ENCODE measurements around the gene PON3.

DNA sequence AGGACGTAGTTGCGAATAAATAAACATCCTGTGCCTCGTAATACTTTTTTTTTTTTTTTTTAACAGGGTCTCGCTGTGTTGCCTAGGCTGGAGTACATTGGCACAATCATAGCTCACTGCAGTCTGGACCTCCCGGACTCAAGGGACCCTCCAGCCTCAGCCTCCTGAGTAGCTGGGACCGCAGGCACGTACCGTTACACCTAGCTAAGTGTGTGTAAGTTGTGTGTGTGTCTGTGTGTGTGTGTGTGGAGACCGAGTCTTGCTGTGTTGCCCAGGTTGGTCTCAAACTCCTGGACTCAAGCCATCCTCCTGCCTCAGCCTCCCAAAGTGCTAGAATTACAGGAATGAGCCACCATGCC, 39.2 kb upstream of the PON3 start:
- TF ChIP-seq, protein P1, sequence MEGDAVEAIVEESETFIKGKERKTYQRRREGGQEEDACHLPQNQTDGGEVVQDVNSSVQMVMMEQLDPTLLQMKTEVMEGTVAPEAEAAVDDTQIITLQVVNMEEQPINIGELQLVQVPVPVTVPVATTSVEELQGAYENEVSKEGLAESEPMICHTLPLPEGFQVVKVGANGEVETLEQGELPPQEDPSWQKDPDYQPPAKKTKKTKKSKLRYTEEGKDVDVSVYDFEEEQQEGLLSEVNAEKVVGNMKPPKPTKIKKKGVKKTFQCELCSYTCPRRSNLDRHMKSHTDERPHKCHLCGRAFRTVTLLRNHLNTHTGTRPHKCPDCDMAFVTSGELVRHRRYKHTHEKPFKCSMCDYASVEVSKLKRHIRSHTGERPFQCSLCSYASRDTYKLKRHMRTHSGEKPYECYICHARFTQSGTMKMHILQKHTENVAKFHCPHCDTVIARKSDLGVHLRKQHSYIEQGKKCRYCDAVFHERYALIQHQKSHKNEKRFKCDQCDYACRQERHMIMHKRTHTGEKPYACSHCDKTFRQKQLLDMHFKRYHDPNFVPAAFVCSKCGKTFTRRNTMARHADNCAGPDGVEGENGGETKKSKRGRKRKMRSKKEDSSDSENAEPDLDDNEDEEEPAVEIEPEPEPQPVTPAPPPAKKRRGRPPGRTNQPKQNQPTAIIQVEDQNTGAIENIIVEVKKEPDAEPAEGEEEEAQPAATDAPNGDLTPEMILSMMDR (conservative IDR thresholded peaks at IDR 0.05; ENCODE audit: low read length), result no peak
- TF ChIP-seq EZH2phosphoT487 (IDR thresholded peaks at IDR 0.05; ENCODE audit: borderline replicate concordance), result no peak

All from Loucy (cell line).